Activated T-cell treated with anti-CD3 and anti-CD28 coated beads, Interleukin-2, amount 50 U/mL, for 4 hours (primary cell): ENCODE results near the gene HYDIN. TPM values are rescaled to one million over a fixed set of nuclear protein-coding genes. Genes with fewer than 3 reads are reported as not detected.

Experiments
- ATAC-seq, 2 donors: fragments of 200-7000 bp; cut with Tn5 transposase; one replicate each; pipeline ENCODE4 v1.10.0; 2021
- DNase-seq: peaks from one replicate; pipeline ENCODE4 v3.0.0-alpha.2; 2020
- H3K27me3 Mint-ChIP-seq: one replicate; pipeline ENCODE4 v1.8.0; 2021; ENCODE audit warnings: low read depth, mixed read lengths
- H3K36me3 Mint-ChIP-seq: one replicate; pipeline ENCODE4 v1.8.0; 2022; ENCODE audit warnings: mixed read lengths; ENCODE audit not compliant: insufficient read depth
- H3K4me1 Mint-ChIP-seq: one replicate; pipeline ENCODE4 v1.8.0; 2021; ENCODE audit warnings: low read depth, mixed read lengths
- H3K4me3 Mint-ChIP-seq: one replicate; pipeline ENCODE4 v1.8.0; 2021; ENCODE audit warnings: mild to moderate bottlenecking, moderate library complexity, mixed read lengths
- H3K9me3 Mint-ChIP-seq: one replicate; pipeline ENCODE4 v1.8.0; 2021; ENCODE audit warnings: mixed read lengths
- total RNA-seq, 3 donors: library from RNA; stranded (reverse); gene quantifications; one replicate each; pipeline ENCODE4 v1.2.1, GENCODE V29; 2021

HYDIN gene
- total RNA-seq, 3 donors from 2014 or later, result not detected

DNA sequence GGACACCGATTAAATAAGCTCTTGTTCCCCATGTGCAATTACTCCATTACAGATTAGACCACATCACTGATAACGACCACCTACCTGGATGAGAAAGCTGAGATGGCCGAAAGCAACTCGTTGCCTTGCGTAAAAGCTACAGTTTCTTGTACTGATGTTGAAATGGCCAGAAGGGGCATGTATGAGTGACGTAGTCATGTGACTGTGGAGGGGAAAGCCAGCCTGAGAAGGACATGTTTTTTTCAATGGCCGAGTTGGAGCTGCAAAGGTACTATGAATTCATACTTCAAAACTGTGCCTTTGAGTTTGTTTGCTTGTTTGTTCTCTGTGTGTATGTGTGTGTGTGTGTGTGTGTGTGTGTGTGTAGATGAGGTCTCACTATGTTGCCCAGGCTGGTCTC, 17.0 kb upstream of the HYDIN start:
- Mint-ChIP-seq H3K9me3 (no peaks in the 10 kb centered on the region), H3K4me1 (no peaks in the 10 kb centered on the region), H3K27me3 (peaks cover 3% of the 10 kb centered on the region), H3K4me3 (no peak overlapping the region), H3K36me3 (no peaks in the 10 kb centered on the region)
- DNase-seq (no peak), ATAC-seq (no peak)

DNA sequence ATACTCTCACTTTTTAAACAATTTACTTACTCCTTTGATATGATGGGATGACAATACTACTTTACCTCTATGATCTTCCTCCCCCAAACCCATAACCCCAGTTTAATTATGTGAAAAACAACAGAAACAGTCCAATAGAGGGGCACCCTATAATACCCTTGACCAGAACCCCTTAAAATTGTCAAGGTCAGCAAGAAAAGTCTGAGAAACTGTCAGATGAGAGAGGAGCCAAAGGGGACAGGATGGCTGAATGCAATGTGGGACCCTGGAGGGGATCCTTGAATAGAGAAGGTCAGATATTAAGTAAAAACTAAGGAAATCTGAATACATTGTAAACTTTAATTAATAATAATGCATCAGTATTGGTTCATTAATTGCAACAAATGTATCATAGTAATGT, 15.8 kb upstream of the HYDIN start:
- Mint-ChIP-seq H3K4me1 (no peaks in the 10 kb centered on the region), H3K27me3 (peaks cover 3% of the 10 kb centered on the region)
- no peak for ATAC-seq

DNA sequence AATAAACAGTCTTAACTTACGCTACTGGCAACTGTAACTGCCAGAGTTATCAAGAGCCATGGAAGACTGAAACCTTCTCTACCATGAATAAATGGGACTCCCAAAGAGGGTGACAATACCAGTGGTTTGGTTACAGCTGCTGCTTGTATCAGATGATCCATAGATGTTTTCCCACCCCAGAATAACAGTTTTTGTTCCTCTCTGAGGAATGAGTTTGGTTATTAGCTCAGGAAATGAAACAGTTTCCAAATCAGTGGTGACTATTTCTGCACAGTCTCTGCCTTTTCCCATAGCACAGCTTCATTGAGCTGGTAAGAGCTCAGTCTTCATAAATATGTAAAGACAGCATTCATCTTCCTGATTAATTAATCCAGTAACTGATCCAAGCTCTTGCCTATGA, 14.0 kb upstream of the HYDIN start:
- Mint-ChIP-seq H3K36me3 (no peaks in the 10 kb centered on the region), H3K4me1 (no peaks in the 10 kb centered on the region), H3K27me3 (peaks cover 3% of the 10 kb centered on the region), H3K9me3 (no peaks in the 10 kb centered on the region), H3K4me3 (no peak overlapping the region)
- ATAC-seq (no peak), DNase-seq (no peak)

More for the DNA sequence above, 15.8 kb upstream of the HYDIN start:
- Mint-ChIP-seq H3K4me3 (no peak overlapping the region), H3K36me3 (no peaks in the 10 kb centered on the region), H3K9me3 (no peaks in the 10 kb centered on the region)
- DNase-seq, result no peak

DNA sequence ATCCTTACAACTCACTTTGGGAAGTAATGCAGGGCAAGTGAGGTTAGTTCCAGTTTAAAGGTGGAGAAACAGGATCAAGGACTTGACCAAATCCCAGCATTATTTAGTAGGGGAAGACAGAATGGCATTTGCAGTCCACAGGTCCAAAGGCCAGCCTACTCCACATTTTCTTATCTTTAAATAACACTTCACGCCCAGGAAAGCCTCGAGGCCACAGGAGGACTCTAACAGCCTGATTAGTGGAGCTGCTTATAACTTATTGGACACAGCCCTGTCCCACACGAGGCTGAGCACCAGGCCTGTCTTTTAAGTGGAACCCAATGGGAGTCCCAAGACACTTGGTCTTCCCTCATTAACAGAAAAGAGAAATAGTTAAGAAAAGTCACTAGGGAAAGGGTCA, 12.1 kb upstream of the HYDIN start:
- H3K36me3 Mint-ChIP-seq, result no peaks in the 10 kb centered on the region
- DNase-seq (no peak), ATAC-seq (no peak)
- no peaks in the 10 kb centered on the region for H3K9me3 Mint-ChIP-seq
- H3K27me3 Mint-ChIP-seq, result peaks cover 3% of the 10 kb centered on the region
- no peaks in the 10 kb centered on the region for H3K4me1 Mint-ChIP-seq
- H3K4me3 Mint-ChIP-seq, result no peak overlapping the region

DNA sequence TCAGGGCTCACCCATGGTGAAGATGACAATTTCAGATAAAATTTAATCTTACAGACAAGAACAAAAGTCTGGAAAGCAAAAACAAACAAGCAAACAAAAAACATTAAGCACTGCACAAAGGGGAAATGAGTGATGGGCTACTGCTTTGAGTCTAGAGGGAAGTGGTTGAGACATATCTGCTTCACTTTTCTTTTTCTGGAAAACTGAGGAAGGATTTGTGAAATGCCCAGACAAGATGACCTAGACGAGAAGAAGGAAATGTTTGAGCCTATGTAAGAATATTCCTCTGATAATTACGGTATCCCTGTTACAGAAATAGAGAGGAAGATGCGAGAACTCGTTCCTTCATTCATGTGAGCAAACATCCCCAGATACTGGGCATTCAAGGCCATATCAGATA, 11.5 kb upstream of the HYDIN start:
- Mint-ChIP-seq H3K36me3 (no peaks in the 10 kb centered on the region), H3K27me3 (peaks cover 3% of the 10 kb centered on the region), H3K4me1 (no peaks in the 10 kb centered on the region), H3K9me3 (no peaks in the 10 kb centered on the region), H3K4me3 (no peak overlapping the region)
- DNase-seq (no peak), ATAC-seq (no peak)

DNA sequence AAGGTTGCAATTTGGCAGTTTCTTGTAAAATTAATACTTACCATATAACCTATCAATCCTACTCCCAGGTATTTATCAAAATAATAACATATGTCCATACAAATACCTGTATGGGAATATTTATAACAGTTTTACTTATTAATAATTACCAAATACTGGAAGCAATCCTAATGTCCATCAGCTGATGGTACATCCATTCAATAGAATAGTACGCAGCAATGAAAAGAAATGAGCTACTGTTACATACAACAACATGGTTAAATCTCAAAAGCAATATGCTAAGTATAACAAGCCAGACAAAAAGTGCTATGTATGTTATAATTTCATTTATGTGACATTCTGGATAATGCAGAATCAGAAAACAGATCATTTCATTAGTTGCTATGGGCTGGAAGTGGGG, 1.2 kb downstream of the HYDIN start:
- peaks cover 38% of the 10 kb centered on the region for H3K27me3 Mint-ChIP-seq
- no peak for ATAC-seq

DNA sequence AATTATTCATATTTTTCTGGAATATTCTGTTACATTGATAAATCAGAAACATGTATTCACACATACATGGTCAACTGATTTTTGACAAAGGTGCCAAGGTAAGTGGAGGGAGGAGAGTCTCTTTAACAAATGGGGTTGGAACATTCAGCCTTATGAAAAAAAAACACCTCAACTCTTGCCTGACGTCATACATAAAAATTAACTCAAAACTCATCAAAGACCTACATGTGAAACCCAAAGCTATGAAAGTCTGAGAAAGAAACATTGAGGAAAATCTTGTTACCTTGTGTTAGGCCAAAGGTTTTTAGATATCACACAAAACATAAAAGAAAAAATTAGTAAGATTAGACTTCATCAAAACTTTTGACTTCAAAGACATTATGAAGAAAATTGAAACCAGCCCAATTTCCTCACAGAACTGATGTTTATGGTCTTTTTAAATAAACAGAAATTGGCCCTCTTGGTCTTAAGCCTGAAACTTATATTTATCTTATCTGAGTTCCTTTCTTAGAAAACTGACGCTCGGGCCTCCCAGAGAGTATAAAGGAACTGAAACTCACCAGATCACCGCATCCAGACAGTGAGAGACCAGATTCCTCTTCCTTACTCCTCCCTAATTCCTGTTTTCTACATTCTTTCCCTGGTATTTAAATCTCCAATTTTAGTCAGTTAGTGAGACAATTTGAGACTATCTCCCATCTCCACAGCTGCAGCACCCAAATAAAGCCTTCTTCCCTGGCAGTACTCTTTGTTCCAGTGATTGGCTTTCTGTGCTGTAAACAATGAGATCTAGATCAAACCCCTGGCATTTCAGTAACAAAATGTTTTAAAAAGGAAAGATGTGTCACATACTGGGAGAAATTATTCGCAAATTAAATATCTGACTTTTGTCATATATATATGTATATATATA, 4.0 kb downstream of the HYDIN start:
- Mint-ChIP-seq H3K4me3 (no peak overlapping the region), H3K4me1 (no peaks in the 10 kb centered on the region), H3K36me3 (no peaks in the 10 kb centered on the region), H3K27me3 (peaks cover 22% of the 10 kb centered on the region), H3K9me3 (peaks cover 46% of the 10 kb centered on the region)
- no peak for ATAC-seq
- DNase-seq, result no peak

More for the DNA sequence above, 1.2 kb downstream of the HYDIN start:
- Mint-ChIP-seq H3K4me1 (no peaks in the 10 kb centered on the region), H3K4me3 (no peak overlapping the region), H3K36me3 (no peaks in the 10 kb centered on the region), H3K9me3 (peaks cover 24% of the 10 kb centered on the region)
- no peak for DNase-seq

DNA sequence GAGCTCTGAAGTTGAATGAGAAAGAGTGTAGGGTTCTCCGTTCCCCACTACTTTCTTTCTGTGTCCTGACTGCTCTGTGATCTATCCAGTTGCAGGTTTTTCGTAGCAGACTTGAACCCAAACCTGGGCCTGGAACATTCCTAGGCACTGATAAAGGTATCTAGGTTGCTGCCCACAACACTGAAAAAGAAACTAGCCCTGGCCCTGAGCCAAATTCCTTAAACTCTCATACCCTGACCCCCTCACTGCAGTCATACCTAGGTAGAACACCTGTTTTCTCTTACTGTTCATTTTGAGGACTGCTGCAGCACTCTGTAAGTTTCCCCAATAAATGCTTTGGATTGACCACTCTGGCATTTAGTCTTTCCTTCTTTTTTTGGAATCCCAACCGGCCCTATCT, 5.4 kb downstream of the HYDIN start:
- Mint-ChIP-seq H3K36me3 (no peaks in the 10 kb centered on the region), H3K4me1 (no peaks in the 10 kb centered on the region), H3K9me3 (peaks cover 46% of the 10 kb centered on the region), H3K27me3 (peaks cover 9% of the 10 kb centered on the region), H3K4me3 (no peak overlapping the region)
- ATAC-seq (no peak), DNase-seq (no peak)

DNA sequence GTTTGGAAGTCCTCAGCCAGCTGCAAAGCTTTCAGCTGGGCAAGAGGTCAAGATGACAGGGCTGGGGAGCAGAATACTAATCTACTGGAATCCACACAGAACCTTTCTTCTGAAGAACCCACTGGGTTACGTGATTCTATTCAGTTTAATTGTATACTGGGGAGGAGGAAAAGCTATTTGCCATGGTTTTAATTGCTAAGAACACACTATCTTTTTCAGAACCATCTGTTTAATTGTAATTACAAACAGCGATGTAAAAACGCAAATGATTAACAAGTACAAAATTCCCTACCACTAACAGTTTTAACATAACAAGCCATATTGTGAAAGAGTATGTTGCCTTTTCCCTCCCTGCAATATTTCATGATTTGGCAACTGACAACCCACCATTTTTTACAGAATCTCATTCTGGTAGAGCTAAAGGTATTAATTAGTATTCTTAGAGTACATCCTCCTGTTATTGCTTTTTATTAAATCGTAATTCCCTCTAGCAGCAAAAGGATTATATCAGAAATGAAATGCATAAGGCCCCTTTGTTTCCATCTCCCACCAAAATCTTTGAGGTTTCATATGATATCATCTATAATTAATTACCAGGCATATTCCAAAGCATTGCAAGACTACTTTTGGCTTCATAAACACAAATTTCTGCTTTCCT, 12.1 kb downstream of the HYDIN start:
- H3K27me3 Mint-ChIP-seq, result peaks cover 12% of the 10 kb centered on the region
- no peaks in the 10 kb centered on the region for H3K4me1 Mint-ChIP-seq
- ATAC-seq, result no peak
- DNase-seq, result no peak
- peaks cover 15% of the 10 kb centered on the region for H3K9me3 Mint-ChIP-seq
- H3K4me3 Mint-ChIP-seq, result no peak overlapping the region
- H3K36me3 Mint-ChIP-seq, result no peaks in the 10 kb centered on the region

DNA sequence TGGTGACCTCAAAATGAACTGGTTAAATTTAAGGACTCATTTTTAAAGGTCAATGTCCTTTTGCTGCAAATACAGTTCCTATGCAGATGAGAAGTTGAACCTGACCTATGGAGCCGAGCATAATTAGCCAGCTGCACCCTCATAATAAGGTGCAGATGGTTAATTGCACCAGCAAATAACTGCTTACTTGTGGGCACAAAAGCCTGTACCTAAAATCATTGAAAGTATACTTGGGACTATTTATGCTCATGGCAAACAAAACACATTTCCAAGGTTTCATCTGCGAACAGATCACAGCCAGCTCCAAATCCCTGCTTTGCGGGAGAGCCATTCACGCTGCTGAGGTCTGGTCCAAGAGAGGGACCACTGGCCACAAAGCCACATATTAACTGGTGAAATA, 13.0 kb downstream of the HYDIN start:
- DNase-seq (no peak), ATAC-seq (no peak)
- Mint-ChIP-seq H3K4me3 (no peak overlapping the region), H3K27me3 (peaks cover 12% of the 10 kb centered on the region), H3K9me3 (peaks cover 8% of the 10 kb centered on the region), H3K4me1 (no peaks in the 10 kb centered on the region), H3K36me3 (no peaks in the 10 kb centered on the region)

DNA sequence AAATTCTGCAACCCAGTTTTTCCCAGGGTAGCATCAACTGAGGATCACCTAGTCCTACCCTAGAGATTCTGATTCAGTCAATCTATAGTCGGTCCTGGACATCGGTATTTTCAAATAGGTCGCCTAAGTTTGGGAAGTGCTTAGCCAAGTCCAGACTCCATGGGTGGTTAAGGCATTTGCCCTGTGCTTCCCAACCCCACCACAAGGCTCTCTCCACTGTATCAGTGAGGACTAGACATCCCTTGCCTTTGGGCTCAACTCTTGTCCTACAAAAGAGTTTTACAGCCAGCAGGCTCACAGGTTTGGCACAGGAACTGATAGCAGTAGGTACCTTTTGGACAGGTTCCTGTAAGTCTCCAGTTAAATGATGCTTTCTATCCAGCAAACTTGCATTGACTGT, 13.8 kb downstream of the HYDIN start:
- Mint-ChIP-seq H3K9me3 (peaks cover under 1% of the 10 kb centered on the region), H3K36me3 (no peaks in the 10 kb centered on the region), H3K27me3 (peaks cover 13% of the 10 kb centered on the region), H3K4me3 (no peak overlapping the region), H3K4me1 (no peaks in the 10 kb centered on the region)
- no peak for DNase-seq
- no peak for ATAC-seq

DNA sequence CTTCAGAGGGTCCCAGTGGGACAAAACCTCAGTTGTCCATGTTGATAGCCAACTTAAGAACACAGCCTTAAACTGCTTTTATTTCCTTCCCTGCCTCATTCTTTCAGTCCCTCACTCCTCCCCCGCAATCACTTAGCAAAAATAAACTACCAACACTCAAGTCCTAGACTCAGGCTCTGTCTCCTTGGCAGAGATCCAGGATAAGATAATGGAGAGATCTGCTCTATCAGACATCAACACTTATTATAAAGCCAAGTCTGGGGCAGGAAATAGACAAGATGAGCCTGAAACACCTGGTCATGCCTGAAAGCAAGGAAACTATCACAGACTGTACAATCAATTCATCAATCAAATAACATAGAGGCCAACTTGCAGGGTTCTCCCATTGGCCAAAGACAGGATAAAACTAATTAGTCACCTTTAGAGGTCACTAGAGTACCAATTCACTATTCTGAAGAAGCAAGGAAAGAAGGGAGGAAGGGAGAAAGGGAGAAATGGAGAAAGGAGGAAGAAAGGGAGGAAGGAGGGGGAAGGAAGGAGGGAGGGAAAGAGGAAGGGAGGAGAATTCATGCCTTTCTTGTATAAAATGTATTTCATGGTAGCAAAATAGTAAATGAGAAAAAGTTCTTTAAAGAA, 15.7 kb downstream of the HYDIN start:
- peaks cover 17% of the 10 kb centered on the region for H3K27me3 Mint-ChIP-seq
- no peak for DNase-seq
- H3K4me1 Mint-ChIP-seq, result no peaks in the 10 kb centered on the region
- H3K4me3 Mint-ChIP-seq, result no peak overlapping the region
- H3K36me3 Mint-ChIP-seq, result no peaks in the 10 kb centered on the region
- peaks cover 3% of the 10 kb centered on the region for H3K9me3 Mint-ChIP-seq
- no peak for ATAC-seq

DNA sequence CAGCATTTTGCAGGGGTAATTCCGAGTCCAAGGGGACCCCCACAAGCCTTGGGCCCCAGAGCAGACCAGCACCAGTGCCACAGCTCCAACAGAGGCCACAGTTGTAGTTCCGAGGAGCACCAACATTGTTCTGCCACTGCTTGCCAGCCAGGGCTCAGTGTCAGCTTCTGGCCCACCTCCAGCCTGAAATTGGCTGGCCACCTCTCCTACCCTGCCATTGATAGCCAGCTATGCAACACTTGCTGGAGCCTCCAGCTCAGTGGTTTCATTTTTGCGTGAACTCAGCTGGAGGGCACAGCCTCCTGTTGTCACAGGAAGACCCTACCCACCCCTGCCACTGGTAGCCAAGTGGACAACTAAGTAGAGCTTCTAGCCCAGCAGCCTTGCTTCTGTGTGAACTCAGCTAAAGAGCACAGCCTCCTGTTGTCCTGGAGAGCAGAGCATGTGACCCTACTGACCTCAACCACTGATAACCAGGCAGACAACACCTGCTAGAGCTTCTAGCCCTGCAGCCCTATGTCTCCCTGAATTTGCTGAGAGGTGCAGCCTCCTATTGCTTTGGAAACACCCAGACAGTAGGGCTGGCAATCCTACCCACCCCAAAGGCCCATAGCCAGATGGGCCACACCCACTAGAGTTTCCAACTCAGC, 24.9 kb downstream of the HYDIN start:
- Mint-ChIP-seq H3K27me3 (peaks cover 37% of the 10 kb centered on the region), H3K4me1 (no peaks in the 10 kb centered on the region), H3K4me3 (no peak overlapping the region), H3K9me3 (peaks cover 32% of the 10 kb centered on the region), H3K36me3 (no peaks in the 10 kb centered on the region)
- no peak for DNase-seq
- no peak for ATAC-seq

DNA sequence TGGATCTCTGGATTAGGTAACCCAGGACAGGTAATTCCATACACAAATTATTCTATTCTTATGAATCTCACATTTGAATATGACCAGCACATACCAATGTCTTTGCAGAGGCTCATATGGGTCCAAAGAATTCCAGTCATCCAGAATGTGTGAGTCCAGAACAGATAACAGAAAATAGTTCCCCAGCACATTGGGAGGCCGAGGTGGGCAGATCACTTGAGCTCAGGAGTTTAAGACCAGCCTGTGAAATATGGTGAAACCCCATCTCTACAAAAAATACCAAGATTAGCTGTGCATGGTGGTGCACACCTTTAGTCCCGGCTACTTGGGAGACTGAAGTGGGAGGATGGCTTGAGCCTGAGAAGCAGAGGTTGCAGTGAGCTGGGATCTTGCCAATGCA, 26.9 kb downstream of the HYDIN start:
- peaks cover 29% of the 10 kb centered on the region for H3K27me3 Mint-ChIP-seq
- H3K9me3 Mint-ChIP-seq, result peaks cover 43% of the 10 kb centered on the region
- H3K4me3 Mint-ChIP-seq, result no peak overlapping the region
- H3K36me3 Mint-ChIP-seq, result no peaks in the 10 kb centered on the region
- no peaks in the 10 kb centered on the region for H3K4me1 Mint-ChIP-seq
- no peak for ATAC-seq
- DNase-seq, result no peak
